Nephron progenitor cell (in vitro differentiated cells): Measurements from ENCODE around the gene RIPK4.

Experiments used
- DNase-seq: peaks from one replicate; pipeline ENCODE4 v3.0.0; 2021
- H3K27ac Mint-ChIP-seq: 2 replicates; pipeline ENCODE4 v1.8.0; 2021; ENCODE audit warnings: mild to moderate bottlenecking, moderate library complexity, mixed read lengths
- H3K27me3 Mint-ChIP-seq: 2 replicates; pipeline ENCODE4 v1.8.0; 2021; ENCODE audit warnings: mild to moderate bottlenecking, low read depth, mixed read lengths; ENCODE audit not compliant: poor library complexity
- H3K36me3 Mint-ChIP-seq: 2 replicates; pipeline ENCODE4 v1.8.0; 2021; ENCODE audit warnings: low read depth, mixed read lengths
- H3K4me1 Mint-ChIP-seq: 2 replicates; pipeline ENCODE4 v1.8.0; 2021; ENCODE audit warnings: mixed read lengths
- H3K4me3 Mint-ChIP-seq: 2 replicates; pipeline ENCODE4 v1.8.0; 2021; ENCODE audit warnings: mild to moderate bottlenecking, moderate library complexity, mixed read lengths
- H3K9me3 Mint-ChIP-seq: 2 replicates; pipeline ENCODE4 v1.8.0; 2021; ENCODE audit warnings: mild to moderate bottlenecking, moderate library complexity, mixed read lengths
- CTCF ChIP-seq: fragments of 200-600 bp; sonication (generic); IDR thresholded peaks from 2 replicates; pipeline ENCODE4 v1.5.0; 2021; ENCODE audit warnings: antibody characterized with exemption

The RIPK4 gene

DNA sequence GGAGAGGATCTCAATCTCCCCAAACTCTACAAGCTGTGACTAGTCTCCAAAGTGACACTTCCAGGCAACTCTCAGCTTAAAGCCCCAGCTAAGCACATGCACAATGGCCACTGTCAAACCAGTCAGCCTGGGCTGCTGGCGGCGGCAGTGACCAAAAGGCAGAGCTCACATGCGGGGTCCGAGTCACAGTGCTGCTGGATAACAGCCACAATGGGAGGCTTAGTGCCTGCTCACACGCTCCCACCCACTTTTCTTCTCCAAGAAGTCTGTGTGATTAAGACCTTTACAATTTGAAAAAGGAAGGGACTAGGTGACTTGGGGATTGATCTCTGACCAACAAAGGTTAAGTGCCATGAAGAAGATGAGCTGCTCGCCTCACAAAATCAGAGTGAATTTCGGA, 16.8 kb downstream of the RIPK4 start:
- Mint-ChIP-seq H3K36me3 (no peaks in the 10 kb centered on the region), H3K4me1 (peaks cover 85% of the 10 kb centered on the region), H3K9me3 (no peaks in the 10 kb centered on the region), H3K4me3 (no peak overlapping the region), H3K27me3 (peaks cover 9% of the 10 kb centered on the region), H3K27ac (no peak overlapping the region)
- no peak for TF ChIP-seq CTCF
- DNase-seq, result no peak

- H3K27me3 Mint-ChIP-seq, result peaks cover 9% of the 10 kb centered on the region
- H3K4me3 Mint-ChIP-seq, result no peak overlapping the region
- H3K27ac Mint-ChIP-seq, result no peak overlapping the region
- H3K4me1 Mint-ChIP-seq, result peaks cover 83% of the 10 kb centered on the region
- DNase-seq, result no peak
- no peak for TF ChIP-seq CTCF
- no peaks in the 10 kb centered on the region for H3K36me3 Mint-ChIP-seq
- no peaks in the 10 kb centered on the region for H3K9me3 Mint-ChIP-seq
Measured at GRCh38 chr21:41749286-41749685, 17.6 kb downstream of the RIPK4 start.

- no peak for DNase-seq
- Mint-ChIP-seq H3K9me3 (no peaks in the 10 kb centered on the region), H3K4me3 (no peak overlapping the region), H3K27me3 (peaks cover 13% of the 10 kb centered on the region), H3K36me3 (no peaks in the 10 kb centered on the region), H3K27ac (no peak overlapping the region), H3K4me1 (peaks cover 74% of the 10 kb centered on the region)
- no peak for TF ChIP-seq CTCF
Measured at GRCh38 chr21:41747943-41748738, 18.7 kb downstream of the RIPK4 start.

DNA sequence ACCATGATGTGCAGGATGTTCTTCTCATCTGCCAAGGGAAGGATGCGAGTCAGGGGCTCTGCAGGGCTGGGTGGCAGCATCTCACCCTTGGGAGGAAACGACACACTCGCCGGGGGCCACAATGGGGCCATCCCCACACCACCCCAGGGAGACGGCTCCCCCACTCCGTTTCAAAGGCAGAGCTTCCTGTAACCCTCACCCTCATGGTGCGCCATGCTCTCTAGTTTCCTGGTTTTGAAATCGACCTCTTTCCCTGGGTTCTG, 20.2 kb downstream of the RIPK4 start:
- no peaks in the 10 kb centered on the region for H3K36me3 Mint-ChIP-seq
- H3K4me1 Mint-ChIP-seq, result peaks cover 59% of the 10 kb centered on the region
- no peak for TF ChIP-seq CTCF
- H3K27ac Mint-ChIP-seq, result no peak overlapping the region
- DNase-seq, result no peak
- no peaks in the 10 kb centered on the region for H3K9me3 Mint-ChIP-seq
- H3K27me3 Mint-ChIP-seq, result peaks cover 13% of the 10 kb centered on the region
- H3K4me3 Mint-ChIP-seq, result no peak overlapping the region

DNA sequence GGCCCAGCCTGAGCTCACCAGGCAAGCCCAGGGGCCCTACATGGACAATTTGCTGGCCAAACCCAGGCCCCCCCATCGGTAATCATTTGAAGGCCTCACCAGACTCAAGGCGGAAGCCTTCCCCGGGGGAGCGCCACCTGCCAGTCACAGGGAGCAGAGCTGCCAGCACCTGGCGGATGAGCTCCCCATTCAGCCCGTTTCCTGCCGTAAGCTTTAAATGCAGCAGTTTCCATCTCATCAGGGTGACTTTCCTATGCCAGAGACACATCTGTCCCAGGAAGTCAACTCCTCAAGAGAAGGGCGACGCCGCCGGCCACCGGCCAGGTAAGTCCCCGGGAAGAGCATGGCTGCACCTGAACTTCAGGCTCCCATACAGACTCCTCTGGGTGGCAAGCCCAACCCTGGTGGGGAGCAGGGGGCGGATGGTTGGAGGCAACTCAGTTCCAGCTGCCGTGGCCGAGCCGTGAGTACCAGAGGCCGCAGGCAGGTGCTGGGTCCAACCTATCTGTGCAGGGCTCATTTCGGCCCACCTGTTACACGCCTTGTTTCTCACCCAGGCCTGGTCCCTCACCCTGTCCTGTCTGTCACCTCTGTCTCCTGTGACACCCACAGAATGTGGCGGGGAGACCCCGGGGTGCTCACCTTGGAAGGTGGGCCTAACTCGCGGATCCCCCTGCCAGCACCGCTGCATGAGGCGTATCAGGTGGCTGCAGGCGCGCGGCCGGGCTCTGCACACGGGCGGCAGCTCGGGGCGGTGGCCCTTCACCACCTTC, 20.7 kb downstream of the RIPK4 start:
- Mint-ChIP-seq H3K9me3 (no peaks in the 10 kb centered on the region), H3K36me3 (no peaks in the 10 kb centered on the region), H3K27ac (no peak overlapping the region), H3K27me3 (peaks cover 9% of the 10 kb centered on the region), H3K4me1 (peaks cover 54% of the 10 kb centered on the region), H3K4me3 (no peak overlapping the region)
- DNase-seq, result no peak
- no peak for TF ChIP-seq CTCF
